HG03575 (cell line): ENCODE data around the gene KDELR3.

Experiments
- ATAC-seq: cut with Tn5 transposase; IDR thresholded peaks from one replicate; pipeline ENCODE4 v1.9.1; 2021; ENCODE audit not compliant: unreplicated experiment, insufficient number of reproducible peaks, low FRiP score; ENCODE audit errors: extremely low read depth

Gene KDELR3

DNA sequence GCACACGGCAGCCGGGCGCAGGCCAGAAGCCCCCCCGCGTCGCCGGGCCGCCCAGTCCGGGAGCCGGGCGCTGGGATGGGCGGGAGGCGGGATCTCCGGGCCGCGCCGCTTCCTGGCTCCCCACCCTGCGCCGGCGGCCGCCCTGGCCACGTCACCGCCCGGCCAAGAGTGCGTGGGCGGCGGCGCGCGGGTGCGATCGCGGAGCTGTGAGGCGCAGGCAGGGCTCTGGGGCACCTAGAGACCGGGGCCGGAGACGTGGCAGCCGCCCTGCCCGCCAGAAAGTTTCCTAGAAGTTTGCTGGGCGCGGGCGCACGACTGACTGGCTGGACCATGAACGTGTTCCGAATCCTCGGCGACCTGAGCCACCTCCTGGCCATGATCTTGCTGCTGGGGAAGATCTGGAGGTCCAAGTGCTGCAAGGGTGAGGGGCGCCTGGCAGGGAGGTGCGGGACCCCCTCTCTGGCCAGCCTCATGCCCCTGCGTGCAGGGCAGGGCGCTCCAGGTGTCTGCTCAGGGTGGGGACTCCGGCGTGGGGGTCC, at the start of gene KDELR3:
Gene KDELR3 (plus strand): TSS at position 193 of the 539 bp plus-strand sequence. CDS start 138 bp downstream, at position 331.
- ATAC-seq, result no peak

DNA sequence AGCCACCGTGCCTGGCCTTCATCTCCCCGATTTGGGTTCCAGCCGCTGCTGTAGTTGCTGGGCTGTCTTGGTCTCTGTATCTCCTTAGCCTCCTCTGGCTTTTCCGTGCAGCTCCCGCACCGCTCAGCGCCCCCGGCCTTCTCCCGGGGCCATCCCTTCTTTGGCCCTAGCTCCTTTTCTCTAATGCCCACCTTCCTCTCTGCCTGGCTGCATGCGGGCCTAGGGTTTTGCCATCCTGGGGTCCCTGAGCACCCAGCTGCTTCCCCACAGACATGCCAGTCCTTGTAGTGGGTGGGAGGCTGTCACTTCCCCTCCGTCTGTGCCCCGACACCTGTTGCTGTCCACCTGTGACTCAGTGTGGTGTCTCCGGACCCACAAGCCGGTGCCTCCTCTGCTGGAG, 49.3 kb upstream of the KDELR3 start:
- no peak for ATAC-seq

DNA sequence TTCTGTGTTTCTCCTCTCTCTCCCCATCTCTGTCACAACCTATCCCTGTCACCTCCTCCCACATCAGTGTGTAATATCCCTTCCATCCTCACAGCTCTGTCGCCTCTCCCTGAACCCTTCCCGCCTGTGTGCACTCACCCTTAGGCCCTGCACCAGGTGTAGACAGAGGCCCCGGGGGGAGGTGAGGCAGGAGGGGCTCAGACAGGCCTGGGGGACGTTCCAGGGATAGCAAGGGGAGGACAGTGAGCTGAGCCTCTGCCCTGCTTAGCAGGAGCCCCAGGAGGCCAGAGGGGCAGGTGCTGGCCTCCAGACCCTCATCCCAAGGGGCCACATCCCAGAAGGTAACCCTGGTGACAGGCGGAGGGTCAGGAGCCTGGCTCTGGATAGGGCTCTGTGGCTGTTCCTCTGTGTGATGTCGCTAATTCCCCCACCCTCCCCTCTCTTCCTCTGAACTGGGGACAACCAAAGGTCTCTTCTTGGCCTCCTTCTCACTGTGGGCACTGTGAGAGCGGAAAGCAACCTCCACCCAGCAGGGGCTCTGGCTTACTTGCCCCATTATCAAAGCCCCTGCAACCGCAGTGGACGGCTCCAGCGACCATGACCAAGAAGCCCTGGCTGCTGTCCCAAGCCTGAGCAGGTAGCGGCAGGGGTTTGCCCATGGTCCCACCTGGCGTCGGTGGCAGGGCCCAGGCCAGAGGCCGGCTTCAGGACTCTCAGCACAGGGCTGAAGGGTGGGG, 48.6 kb upstream of the KDELR3 start:
- no peak for ATAC-seq

DNA sequence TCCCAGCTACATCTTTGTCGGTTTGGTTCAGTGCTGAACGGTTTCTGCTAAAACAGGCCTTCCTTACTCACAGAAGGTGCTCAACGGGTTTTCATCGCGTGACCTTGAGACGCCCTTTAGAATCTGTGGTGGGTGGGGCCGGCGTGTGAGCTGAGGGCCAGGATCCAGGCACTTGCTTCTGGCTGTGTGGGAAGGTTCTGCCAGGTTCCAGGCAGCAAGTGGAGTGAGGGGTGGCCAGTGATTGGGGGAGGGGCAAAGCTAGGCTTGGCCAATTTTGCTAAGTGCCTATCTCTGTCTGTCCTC, 48.1 kb upstream of the KDELR3 start:
- no peak for ATAC-seq

DNA sequence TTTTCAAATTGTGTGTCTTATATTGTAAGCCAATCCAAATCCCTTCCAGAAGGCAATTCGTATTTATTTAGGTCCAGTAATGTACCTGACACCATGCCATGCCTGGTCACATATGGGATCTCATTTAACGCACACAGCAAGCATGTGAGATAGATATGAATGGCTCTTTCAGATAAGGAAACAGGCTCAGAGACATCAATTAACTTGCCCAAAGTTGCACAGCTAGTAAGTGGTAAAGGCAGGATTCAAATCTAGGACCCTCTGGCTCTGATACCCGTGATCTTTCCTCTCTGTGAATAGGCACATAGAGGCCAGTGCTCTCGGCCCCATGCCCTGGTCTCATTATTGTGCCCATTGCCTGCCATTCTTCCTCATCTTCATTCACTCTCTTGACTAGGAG, 47.2 kb upstream of the KDELR3 start:
- no peak for ATAC-seq

DNA sequence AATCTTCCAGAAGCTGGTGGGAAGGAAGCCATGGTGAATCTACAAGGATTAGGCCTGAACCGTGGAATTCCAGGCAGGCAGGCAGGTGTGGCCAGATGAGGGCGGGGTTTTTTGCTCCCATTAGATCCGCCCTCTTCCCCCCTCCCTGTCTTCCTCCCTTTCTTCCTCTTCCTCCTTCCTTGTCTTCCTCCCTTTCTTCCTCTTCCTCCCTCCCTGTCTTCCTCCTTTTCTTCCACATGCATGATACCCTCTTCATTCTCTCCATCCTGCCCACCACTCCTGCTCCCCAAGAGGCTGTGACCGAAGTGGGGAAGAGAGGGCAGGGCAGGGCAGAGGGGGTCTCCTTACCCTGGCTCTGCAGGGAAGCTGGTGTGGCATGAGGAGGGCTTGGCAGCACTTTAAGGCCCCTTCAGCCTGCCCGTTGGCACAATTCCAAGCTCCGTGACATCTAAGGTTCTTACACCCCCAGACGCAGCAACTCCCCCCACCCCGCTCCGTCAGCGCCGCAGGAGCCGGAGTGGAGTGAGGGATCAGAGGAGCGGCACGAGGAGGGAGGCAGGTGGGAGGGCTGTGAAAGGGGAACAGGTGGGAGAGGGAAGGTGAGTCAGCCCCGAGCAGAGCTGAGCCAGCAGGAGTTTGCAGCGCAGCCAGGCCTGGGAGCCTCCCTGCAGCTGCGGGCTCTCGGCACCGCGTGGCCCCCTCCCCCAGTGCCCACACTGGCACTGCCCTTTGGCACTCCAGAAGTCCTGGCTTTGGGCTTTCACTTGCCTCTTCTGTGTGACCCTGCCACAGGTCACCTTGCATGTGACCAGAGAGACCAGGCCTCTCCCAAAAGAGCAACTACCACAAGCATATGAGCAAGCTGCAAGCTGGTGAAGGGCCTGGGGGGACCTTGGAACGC, 45.0 kb upstream of the KDELR3 start:
- ATAC-seq, result no peak

DNA sequence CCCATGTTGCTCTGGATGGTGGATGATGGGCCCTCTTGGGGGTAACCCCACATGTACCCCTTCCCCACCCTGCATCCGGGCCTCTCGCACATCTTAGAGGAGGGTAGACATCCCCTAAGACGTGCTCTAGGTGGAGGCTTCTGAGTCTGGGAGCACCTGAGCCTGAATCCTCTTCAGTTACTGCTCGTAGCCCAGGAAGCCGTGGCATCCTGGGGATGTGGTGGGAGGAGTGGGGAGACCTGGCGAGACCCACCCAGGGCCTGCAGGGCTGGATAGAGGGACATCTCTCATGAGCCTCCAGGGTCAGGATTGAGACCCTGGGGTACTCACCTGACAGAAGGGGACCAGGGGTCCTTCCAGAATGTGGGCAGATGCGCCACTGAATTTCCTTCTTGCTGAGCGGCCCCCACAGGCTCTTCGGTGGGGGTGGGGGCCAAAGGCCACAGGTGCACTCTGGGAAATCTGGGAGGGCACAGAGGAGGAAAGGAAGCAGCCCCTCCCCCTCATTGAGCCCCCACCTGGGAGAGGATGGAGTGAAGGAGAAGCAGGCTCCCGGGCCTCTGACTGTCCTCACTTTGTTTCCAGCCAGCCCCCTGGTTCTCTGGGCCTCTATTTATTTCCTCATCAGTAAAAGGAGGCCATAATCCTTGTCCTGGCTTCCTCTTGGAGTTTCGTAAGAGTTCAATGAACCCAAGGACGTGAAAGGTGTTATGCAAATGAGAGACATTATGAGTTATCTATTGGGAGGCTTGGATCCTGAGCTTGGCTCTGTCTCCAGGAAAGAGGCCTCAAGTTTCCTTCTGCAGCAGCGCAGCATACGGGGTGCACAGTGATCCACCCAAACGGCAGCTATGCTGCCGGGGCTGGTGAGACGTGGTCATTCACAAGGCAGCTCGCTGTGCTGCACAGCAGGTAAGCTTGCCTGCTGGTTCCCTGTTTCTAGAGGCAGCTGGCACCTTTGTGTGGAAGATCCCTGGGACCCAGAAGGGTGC, 44.1 kb upstream of the KDELR3 start:
- ATAC-seq, result no peak

DNA sequence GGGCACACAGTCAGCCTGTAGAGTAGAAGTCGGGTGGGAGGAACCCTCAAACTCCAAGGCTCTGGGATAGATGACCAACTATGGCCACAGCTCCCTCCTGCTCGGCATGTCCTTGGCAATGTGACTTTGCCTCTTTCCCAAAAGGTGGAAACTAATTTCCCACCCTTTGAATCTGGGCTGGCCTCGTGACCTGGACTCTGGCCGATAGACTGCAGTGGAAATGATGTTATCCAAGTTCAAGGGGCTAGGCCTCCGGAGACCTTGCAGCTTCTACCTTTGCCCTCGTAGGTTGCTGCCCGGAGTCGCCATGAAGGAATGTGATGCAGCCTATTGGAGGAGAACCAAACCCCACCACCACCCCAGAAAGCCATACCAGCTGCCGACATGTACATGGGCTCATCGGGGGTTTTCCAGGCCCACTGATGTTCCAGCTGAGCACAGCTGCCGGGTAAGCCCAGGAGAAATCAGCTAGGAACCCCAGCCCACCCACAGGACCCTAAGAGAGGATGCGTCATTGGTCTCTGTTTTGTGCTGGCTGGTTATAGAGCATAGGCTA, 43.3 kb upstream of the KDELR3 start:
- no peak for ATAC-seq

DNA sequence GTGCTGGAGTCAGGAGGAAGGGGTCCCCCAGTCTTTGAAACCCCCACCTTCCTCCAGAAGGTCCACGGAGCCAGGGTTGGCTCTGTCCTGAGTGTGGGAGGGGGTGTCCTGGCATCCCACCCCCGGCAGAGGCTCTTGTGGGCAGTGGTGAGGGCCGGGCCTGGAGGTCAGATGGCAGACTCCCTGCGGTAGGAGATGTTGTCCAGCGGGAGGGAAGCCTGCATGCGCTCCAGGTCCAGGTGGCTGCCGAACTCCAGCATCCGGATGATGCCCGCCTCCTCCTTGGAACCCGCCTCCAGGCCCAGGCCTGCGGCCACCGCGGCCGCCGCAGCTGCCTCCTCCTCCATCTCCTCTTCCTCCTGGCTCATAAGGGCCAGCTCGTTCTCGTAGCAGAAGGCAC, 41.3 kb upstream of the KDELR3 start:
- ATAC-seq, result no peak

DNA sequence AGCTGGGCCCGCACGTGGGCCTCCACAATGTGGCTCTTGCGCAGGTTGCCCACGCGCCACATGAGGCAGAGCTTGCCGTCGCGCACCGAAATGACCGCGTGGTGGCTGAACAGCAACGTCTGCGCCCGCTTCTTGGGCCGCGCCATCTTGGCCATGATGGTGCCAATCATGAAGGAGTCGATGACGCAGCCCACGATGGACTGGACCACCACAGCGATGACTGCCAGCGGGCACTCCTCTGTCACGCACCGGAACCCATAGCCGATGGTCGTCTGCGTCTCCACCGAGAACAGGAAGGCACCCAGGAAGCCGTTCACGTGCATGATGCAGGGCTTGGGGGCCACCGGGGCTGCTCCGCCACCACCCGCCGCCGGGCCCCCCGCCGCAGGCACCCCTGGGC, 40.4 kb upstream of the KDELR3 start:
- ATAC-seq, result no peak

DNA sequence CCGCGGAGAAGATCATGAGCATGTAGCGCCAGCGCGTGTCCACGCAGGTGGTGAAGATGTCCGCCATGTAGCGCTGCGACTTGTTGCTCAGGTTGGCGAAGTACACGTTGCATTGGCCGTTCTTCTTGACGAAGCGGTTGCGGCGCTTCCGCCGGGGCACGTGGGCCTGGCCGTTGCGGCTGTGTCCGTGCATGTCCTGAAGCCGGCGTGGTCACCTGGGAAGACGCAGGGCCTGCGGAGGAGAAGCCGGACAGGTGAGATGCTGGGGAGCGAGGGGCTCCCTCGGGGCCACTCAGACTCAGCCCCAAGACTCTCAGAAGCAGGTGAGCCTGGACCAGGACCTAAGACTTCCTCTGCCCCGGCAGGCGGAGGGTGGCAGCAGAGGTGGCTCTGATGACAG, 40.0 kb upstream of the KDELR3 start:
- no peak for ATAC-seq

DNA sequence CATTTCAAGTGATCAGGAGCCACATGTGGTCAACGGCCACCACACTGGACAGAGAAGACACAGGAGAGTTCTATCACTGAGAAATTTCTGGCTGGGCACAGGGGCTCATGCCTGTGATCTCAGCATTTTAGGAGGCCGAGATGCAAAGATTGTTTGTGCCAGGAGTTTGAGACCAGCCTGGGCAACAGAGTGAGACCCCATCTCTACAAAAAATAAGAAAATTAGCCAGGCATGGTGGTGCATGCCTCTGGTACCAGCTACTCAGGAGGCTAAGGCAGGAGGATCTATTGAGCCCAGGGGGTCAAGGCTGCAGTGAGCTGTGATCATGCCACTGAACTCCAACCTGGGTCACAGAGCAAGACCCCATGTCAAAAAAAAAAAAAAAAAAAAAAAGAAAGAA, 39.2 kb upstream of the KDELR3 start:
- ATAC-seq, result no peak

DNA sequence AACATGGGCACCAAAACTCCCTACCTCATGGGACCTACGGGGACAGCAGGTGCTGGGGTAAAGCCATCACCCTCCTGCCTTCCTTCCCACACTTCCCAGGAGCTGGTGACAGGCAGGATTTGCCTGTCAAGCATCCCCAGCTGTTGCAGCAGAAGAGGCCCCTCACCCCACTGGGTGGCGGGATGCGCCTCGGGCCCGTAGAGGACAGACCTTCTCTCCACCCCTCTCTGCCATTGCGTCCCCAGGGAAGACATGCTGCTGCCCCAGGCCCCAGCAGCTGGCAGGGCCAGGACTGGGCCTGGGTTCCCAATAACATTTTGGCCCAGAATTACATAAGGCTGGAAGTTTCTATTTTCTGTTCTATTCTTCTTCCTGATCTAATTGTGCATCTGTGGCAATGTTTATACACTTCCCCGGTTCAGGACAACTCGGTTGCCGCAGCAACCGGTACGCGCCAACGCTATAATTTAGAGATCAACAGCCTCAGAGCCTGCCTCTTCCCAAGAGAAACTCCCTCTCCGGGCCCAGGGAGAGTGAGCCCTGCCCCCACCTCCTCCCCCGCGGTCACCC, 38.3 kb upstream of the KDELR3 start:
- no peak for ATAC-seq

DNA sequence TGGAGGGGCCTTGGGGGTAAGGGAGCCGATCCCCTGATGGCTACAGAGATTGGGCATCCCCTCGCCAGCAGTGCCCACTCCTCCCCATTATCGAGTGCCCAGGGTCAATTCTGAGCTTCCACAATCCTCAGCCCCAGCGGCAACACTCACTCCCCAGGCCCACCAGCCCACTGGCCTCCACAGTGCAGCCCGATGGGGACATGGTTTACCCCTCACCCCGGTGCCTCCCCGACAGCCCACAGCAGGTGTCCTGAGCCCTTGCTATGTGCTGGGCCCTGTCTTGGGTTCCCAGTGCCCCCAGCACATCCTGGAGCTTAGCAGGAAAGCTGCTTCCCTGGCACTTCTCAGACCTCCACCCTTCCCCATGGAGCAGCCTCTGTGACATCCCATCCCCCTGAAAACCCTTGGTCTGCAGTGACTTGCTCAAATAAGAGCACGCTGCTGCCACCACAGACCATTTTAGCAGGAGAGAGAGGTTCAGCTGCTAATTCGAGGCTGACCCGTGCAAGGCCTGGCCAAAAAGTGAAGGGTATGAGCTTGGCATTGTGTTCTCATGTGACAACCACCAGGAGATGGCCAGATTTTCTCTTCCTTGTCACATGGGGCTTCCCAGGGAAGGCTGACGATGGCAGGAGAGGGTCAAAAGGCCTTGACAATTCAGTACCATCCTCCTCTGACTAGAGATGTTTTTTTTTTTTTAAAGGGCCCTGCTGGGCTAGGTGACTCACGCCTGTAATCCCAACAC, 36.5 kb upstream of the KDELR3 start:
- no peak for ATAC-seq

DNA sequence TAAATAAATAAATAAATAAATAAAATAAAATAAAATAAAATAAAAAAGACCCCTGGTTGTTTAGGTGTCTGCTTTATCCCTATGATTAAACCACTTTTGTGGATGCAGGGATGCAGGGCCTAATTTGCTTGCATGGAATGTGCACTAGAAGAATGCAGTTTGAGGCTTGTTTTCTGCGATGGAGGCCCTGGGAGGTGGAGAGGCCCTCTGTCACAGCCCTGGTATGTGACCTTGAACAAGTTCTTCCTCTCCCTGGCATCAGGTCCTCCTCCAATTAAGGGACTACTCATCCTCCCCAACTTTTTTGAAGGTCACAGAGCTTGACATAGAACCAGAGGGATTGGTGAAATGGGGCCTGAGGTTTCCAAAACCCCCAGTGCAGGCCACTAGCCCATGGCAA, 35.6 kb upstream of the KDELR3 start:
- ATAC-seq, result no peak

DNA sequence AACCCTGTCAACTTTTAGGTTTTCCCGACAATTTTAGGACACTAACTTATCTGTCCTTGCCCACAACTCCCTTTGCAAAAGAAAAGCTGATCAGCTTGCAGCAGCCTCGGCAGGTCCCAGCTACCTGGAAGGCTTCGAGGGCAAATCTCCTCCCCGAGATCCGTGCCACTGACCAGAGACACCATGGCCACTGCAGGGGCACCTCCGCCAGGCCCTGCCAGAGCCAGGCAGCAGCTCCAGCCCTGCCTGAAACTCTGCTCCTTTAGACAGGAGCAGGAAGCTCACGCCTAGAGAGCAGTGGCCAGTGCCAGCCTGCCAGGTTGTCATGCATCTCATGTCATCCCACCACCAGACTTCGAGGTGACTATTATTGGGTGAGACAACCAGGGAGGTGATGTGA, 34.0 kb upstream of the KDELR3 start:
- no peak for ATAC-seq

DNA sequence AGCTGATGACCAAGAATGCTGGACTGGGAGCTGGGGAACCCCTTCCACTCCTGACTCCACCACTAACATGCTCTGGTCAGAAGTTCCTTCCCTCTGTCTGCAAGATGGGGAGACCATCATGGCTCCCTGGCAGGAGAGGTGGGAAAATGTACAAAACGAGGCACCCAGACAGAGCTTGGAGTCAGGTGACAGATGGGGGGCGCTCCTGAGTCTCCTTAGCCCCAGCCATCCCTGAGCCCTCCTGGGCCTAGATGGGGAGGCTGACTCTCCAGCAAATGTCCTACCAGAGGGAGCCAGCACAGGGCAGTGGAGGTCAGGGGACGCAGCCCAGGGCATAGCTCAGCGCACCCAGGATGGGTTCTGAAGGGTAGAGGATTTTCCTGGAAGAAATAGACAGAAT, 32.9 kb upstream of the KDELR3 start:
- no peak for ATAC-seq

DNA sequence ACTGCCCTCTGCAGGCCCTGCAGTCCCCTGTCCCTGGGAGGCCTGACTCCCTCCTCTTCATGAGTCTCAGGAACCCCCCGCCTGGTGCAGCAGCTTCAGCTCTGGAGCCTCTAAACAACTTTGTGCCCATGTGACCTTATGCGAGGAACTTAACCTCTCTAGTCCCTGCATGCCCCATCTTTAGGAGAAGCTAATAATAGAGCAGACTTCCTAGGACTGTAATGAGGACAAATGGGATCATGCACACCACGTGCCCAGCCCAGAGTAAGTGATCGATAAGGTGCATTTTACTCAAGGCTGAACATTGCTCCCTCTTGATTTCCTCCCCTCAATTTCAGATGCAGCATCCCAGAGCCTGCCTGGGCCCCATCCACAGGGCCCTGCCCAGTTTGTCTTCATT, 31.9 kb upstream of the KDELR3 start:
- ATAC-seq, result no peak
